Activated T-cell treated with anti-CD3 and anti-CD28 coated beads, Interleukin-2, amount 50 U/mL, for 1 hour (primary cell): ENCODE data around the gene GRM7.

Experiments used
- DNase-seq: peaks from one replicate; pipeline ENCODE4 v3.0.0-alpha.2; 2020

Gene GRM7

DNA sequence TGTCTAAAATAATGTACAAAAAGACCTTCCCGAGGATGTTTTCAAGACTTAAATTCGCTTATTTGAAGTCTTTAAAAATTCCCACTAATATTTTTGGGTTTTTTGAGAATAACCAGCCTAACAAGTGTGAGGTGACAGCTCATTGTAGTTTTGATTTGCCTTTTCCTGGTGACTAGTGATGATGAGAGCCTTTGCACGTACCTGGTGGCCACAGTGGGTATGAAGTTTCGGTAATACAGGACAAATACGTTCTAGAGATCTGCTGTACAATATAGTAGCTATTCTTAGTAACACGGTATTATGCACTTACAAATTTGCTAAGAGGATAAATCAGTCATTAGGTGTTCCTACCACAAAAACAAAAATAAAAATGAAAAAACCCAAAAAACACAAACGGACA is 124.9 kb downstream of the GRM7 start:
- DNase-seq = no peak

GRCh38 chr3:6989608-6990291 is 128.8 kb downstream of the GRM7 start:
- no peak for DNase-seq

DNA sequence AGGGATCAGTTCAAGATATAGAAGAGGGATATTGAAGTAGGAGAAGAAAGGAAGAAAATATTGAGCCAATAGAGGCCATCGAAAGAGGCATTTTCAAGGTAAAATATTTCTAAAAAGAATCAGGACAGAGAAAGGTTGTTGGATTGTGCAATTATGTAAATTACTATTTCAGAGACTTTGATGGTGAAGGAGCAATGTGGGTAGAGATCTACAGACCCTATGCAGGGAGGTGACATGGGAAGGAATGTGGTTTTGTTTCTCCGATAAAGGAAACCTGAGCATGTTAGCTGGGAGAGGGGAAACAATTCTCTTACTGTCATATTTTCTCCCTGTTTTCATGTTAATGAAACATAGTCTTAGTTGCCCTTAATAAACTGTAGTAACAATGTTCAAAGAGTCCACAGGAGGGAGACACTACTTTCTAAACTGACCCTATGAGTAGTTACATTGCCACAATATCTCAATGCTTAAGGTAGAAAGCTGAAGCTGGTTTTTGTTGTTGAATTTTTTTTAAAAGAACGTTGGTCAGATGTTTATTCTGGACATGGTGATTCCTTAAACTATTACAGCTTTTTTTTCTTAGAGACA is 133.3 kb downstream of the GRM7 start:
- no peak for DNase-seq

DNA sequence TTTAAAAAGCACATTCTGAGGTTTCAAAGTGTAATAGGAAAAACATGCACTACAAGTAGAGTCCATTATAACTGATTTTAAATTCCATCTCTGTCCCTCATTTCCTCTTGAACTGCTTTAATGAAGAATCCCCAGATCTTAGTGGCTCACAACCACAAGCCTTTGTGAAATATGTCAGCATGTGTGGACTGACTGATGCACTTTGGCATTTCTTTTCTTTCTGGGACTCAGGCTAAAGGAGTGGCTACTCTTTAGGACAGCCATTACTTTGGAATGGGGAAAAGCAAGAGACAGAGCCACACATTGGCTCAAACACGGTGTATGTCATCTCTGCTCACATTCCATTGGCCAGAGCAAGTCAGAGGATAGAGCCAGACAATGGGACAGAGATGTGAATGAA is 139.6 kb downstream of the GRM7 start:
- DNase-seq = no peak

DNA sequence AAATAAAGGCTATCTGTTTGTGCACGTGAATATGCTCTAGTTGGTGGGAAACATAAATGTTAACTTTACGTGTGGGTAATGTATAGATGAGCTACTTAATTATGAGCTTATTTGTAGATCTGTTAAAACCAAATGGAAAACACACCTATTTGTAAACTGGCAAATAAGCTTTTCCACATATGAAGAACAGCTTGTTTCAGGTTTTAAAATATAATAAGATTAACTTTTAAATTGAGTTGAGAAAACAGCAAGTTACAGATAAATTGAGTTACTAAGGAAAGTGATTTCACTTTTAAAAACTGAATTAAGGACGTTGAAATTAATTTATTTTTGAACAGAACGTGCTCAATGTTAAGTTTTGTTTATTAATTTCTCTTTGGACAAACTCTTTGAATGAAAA is 140.5 kb downstream of the GRM7 start:
- no peak for DNase-seq

DNA sequence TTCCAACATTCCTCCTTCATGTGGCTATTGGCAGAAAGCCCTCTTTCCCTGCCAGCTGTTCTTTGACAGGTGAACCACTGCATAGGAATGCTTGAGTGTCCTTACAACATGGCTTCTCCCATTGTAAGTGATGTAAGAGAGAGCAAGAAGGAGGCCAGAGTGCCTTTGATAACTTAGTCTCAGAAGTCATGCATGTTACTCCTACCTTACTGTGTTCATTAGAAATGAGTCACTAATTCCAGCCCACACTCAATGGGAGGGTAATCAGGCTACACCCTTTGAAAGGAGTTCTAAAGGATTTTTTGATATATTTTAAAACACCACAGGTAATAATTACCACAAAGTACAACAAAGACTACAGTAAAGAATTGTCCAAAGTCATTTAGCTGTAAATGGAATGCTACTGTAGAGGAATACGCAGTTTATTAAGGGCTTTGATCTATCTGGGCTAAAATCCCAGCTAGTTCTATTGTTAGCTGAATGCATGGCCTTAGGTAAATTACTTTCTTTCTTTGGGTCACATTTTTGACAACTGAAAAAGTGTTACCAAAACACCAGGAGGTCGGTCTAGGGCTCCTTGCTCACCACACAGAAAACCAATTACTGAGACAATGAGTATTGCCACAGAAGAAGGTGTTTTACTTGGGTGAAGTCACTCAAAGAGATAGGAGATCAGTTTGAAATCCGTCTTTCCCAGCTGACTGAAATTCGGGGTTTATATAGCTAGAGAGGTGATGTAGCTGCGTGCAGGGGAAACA is 154.9 kb downstream of the GRM7 start:
- no peak for DNase-seq

DNA sequence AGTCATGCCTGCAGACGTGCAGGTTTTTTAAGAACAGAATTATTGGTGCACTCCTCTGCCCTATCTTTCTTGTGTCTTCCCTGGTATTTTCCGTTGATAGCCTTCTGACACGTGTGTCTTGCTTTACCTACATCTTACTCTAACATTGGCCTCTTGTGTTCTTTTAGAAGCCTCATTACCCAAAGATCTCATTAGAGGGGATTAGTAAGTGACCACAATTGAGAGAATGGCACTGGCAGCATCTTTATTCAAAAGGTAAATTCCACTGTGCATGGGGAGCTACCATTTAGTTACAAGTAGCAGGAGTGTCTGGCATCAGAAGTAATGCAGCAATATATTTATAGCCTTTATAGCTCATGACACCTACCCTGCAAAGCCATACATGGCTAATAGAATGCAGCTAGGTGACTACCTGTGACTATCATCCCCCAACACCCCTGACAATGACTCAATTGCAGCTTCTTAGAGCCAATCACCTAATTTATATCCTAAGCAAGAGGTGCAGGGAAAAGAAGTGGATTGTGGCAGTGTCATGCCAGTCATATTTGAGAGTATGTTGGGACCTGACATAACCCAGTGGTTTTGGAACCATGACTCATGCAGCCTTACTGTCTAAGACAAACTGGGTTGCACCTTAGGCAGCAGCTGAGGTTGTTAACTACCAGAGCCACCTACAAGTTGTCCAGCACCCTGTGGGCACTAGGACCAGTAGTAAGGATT is 164.8 kb downstream of the GRM7 start:
- no peak for DNase-seq

- no peak for DNase-seq
Measured at GRCh38 chr3:7029562-7029961, 168.6 kb downstream of the GRM7 start.

DNA sequence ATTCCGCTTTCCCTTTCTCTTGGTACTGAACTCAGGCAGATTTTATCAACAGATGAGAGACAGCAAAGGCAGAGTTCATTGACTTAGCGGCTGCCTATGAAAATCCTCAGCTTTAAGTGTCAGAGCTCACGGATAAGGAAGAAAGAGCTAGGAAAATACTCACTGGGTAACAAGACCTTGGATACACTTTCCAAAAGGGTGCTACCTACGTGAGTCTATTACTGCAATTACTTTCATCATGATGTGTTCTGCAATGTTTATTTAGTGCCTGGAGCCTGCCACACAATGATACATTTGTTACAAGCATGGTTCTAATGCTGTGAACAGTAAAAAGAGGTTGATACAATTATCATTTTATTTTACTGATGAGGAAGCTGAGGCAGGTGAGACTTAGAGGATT is 177.5 kb downstream of the GRM7 start:
- no peak for DNase-seq

- no peak for DNase-seq
Measured at GRCh38 chr3:7062714-7063113, 201.8 kb downstream of the GRM7 start.

- no peak for DNase-seq
Measured at GRCh38 chr3:7070461-7070860, 209.5 kb downstream of the GRM7 start.

GRCh38 chr3:7074217-7074616 is 213.3 kb downstream of the GRM7 start:
- DNase-seq = no peak

GRCh38 chr3:7075117-7075516 is 214.2 kb downstream of the GRM7 start:
- DNase-seq = no peak

DNA sequence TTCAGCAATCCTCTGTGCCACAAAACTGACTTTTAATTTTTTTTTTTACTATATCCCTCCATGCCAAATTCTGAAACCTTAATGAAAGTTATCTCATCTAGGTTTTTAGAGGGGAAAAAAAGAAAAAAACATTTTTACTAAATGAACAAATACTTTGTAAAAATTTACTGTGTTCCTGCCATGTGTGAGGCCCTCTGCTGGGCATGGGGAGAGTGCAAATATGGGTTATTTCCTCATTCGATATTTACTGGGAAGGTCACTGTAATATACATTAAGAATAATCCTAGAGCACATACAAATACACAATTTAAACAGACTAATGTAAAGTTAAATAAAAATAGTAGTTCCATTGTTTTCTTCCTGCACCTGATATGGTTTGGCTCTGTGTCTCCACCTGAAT is 215.0 kb downstream of the GRM7 start:
- no peak for DNase-seq

DNA sequence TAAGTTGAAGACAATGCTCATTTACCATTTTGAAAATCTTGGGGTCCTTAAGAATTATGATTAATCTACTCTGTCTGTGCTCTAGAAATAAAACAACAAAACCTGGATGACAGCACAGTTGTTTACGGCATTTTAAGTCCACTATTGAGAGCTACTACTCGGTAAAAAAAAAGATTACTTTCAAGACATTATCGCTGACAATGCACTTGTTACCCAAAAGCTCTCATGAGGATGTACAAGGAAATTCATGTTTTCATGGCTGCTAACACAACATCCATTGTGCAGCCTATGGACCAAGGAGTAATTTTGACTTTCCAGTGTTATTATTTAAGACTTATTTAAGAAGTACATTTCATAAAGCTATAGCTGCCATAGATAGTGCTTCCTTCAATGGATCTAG is 221.3 kb downstream of the GRM7 start:
- DNase-seq = no peak

DNA sequence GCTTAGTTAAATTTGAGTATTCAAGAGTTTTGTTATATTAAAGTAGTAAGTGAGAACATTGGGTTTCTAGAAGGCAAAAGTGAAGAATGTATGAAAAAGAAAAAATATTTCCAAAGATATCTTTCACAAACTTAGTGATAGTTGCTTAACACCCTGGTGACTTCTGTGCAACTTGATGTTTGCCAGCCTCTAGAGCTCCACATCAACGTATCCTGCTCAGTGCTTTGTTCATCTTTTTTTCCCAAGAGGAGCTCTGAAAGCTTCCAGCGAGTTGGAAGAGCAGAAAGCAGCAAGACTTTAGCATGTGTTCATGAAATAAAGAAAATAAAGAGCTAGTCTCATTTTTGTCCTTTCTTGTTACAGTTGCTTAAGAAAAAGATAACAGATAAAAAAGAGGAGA is 225.5 kb downstream of the GRM7 start:
- DNase-seq = no peak

- no peak for DNase-seq
Measured at GRCh38 chr3:7095116-7095515, 234.2 kb downstream of the GRM7 start.

- DNase-seq = no peak
Measured at GRCh38 chr3:7100136-7100535, 239.2 kb downstream of the GRM7 start.

DNA sequence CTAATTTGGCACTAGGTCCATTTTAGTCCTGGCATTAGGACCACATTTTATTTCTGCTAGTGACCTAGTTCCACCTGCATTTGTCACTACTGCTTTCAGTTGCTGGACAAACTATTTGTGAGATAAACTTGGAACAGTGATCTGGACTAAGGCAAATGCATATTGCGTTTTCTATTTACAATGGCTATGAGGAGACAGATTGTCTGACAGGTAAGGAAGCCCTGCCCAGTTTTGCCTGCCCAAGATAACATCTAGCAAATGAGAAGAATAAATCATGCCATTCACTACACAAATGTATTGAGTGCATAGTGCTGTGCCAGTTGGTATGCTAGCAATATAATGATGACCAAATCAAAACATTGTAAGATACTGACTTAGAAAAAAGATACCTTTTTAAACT is 245.7 kb downstream of the GRM7 start:
- no peak for DNase-seq

GRCh38 chr3:7112523-7113056 is 251.7 kb downstream of the GRM7 start:
- DNase-seq = no peak

- DNase-seq = no peak
Measured at GRCh38 chr3:7144697-7145308, 283.9 kb downstream of the GRM7 start.

- no peak for DNase-seq
Measured at GRCh38 chr3:7146529-7146928, 285.6 kb downstream of the GRM7 start.

DNA sequence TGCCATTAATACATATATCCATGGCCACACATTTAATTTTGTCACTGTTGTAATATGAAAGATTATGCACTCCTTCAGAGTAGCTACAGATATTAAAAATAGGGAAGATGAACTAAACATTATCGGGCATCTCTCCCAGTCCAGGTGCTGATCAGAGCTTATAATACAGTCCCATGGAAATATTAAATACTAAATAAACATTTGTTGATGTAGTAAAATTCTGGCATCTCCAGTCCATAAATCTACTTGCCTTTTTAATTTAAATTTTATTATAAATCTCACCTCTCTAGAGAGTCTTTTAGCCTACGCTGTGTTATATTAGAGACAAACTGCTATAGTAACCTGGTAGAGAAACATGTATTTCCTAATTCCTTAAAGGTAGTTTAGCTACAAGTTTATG is 297.6 kb downstream of the GRM7 start:
- DNase-seq = no peak
